IMR-90 (cell line): ENCODE data around the gene NKD1. TPM values are rescaled to one million over a fixed set of nuclear protein-coding genes. Genes with fewer than 3 reads are reported as not detected.

Experiments
- ATAC-seq: fragments of 200-7000 bp; cut with Tn5 transposase; 2 replicates; pipeline ENCODE4 v1.9.1; 2020; ENCODE audit warnings: low read depth, mild to moderate bottlenecking, moderate library complexity
- BruUV-seq: library from RNA; stranded (reverse); fragments of 400-500 nt; replicated peaks from 2 replicates; lab custom pipeline; 2021; lab: Mats Ljungman, UMichigan
- CTCF ChIA-PET: fragments of 300-600 bp; formaldehyde crosslinking; extraction: SDS; loops from one replicate; lab custom pipeline; 2021; ENCODE audit warnings: antibody characterized with exemption; lab: Yijun Ruan, JAX
- POLR2A ChIA-PET: fragments of 300-600 bp; sonication (Branson Sonifier 250); formaldehyde crosslinking; loops from one replicate; lab custom pipeline; 2022; ENCODE audit warnings: antibody characterized with exemption; ENCODE audit not compliant: unreplicated experiment; lab: Charles Lee
- DNase-seq: peaks from one replicate; pipeline ENCODE4 v3.0.0; 2013
- H2AFZ ChIP-seq: replicated peaks from 2 replicates; pipeline ENCODE3; 2013; ENCODE audit warnings: low read length, mild to moderate bottlenecking; ENCODE audit not compliant: poor library complexity
- H2AK5ac ChIP-seq: 2 replicates; pipeline ENCODE4 v1.6.1; 2013; ENCODE audit warnings: low read depth, low read length, inconsistent platforms
- H2AK9ac ChIP-seq: replicated peaks from 2 replicates; pipeline ENCODE3; 2013; ENCODE audit warnings: mild to moderate bottlenecking, low read depth, low read length, moderate library complexity; ENCODE audit not compliant: poor library complexity
- H2BK120ac ChIP-seq: 2 replicates; pipeline ENCODE4 v1.6.1; 2013; ENCODE audit warnings: low read depth, low read length, inconsistent platforms
- H2BK15ac ChIP-seq: 3 replicates; pipeline ENCODE4 v1.6.1; 2013; ENCODE audit warnings: low read depth, low read length, inconsistent platforms
- H2BK20ac ChIP-seq: 2 replicates; pipeline ENCODE4 v1.6.1; 2013; ENCODE audit warnings: low read depth, mild to moderate bottlenecking, inconsistent platforms, low read length, moderate library complexity
- H2BK5ac ChIP-seq: 2 replicates; pipeline ENCODE4 v1.6.1; 2013; ENCODE audit warnings: mild to moderate bottlenecking, low read depth, low read length, inconsistent platforms; ENCODE audit not compliant: poor library complexity, severe bottlenecking
- H3K14ac ChIP-seq: replicated peaks from 2 replicates; pipeline ENCODE4 v1.6.1; 2013; ENCODE audit warnings: low read depth, low read length, inconsistent platforms
- H3K18ac ChIP-seq: 2 replicates; pipeline ENCODE4 v1.6.1; 2013; ENCODE audit warnings: low read depth, low read length, control low read depth
- H3K23ac ChIP-seq: 2 replicates; pipeline ENCODE4 v1.6.1; 2013; ENCODE audit warnings: low read depth, low read length, inconsistent platforms
- H3K27ac ChIP-seq: 2 replicates; pipeline ENCODE4 v1.5.1; 2013; ENCODE audit warnings: mild to moderate bottlenecking, control low read depth, low read length; ENCODE audit not compliant: insufficient read depth
- H3K27me3 ChIP-seq: 2 replicates; pipeline ENCODE4 v1.6.1; 2013; ENCODE audit warnings: low read length; ENCODE audit not compliant: control insufficient read depth, insufficient read depth
- H3K36me3 ChIP-seq: 2 replicates; pipeline ENCODE4 v1.6.1; 2013; ENCODE audit warnings: low read length, mixed read lengths; ENCODE audit not compliant: control insufficient read depth, insufficient read depth
- H3K4ac ChIP-seq: 2 replicates; pipeline ENCODE4 v1.6.1; 2013; ENCODE audit warnings: low read depth, low read length, inconsistent platforms
- H3K4me1 ChIP-seq: 2 replicates; pipeline ENCODE4 v1.6.1; 2013; ENCODE audit warnings: low read length, mixed read lengths; ENCODE audit not compliant: control insufficient read depth, insufficient read depth
- H3K4me2 ChIP-seq: 2 replicates; pipeline ENCODE4 v1.6.1; 2013; ENCODE audit warnings: low read depth, mild to moderate bottlenecking, control low read depth, low read length, moderate library complexity
- H3K4me3 ChIP-seq: 2 replicates; pipeline ENCODE4 v1.5.1; 2013; ENCODE audit warnings: low read depth, mild to moderate bottlenecking, control low read depth, low read length, moderate library complexity; ENCODE audit not compliant: insufficient read depth
- H3K56ac ChIP-seq: 2 replicates; pipeline ENCODE4 v1.6.1; 2013; ENCODE audit warnings: low read length, inconsistent platforms; ENCODE audit not compliant: insufficient read depth; ENCODE audit errors: extremely low read depth
- H3K79me1 ChIP-seq, 2 experiments: 2 replicates each; pipeline ENCODE4 v1.6.1; 2013; ENCODE audit warnings: low read length in 2 of 2, inconsistent platforms in 1 of 2, low read depth in 1 of 2
- H3K9ac ChIP-seq: 2 replicates; pipeline ENCODE4 v1.6.1; 2013; ENCODE audit warnings: low read depth, low read length, control low read depth
- H3K9me1 ChIP-seq: 2 replicates; pipeline ENCODE4 v1.6.1; 2013; ENCODE audit warnings: low read length, inconsistent platforms; ENCODE audit not compliant: insufficient read depth
- H3K9me3 ChIP-seq: 2 replicates; pipeline ENCODE4 v1.6.1; 2013; ENCODE audit warnings: low read length; ENCODE audit not compliant: control insufficient read depth, insufficient read depth
- H4K20me1 ChIP-seq: 2 replicates; pipeline ENCODE4 v1.6.1; 2013; ENCODE audit warnings: low read length, inconsistent platforms; ENCODE audit not compliant: insufficient read depth
- H4K5ac ChIP-seq: 2 replicates; pipeline ENCODE4 v1.6.1; 2013; ENCODE audit warnings: mild to moderate bottlenecking, low read depth, low read length, control low read depth
- H4K8ac ChIP-seq, 2 experiments: 2 replicates each; pipeline ENCODE4 v1.6.1; 2013; ENCODE audit warnings: low read depth in 2 of 2, low read length in 2 of 2, control low read depth in 1 of 2, inconsistent platforms in 1 of 2
- H4K91ac ChIP-seq: 2 replicates; pipeline ENCODE4 v1.6.1; 2013; ENCODE audit warnings: low read depth, low read length, inconsistent platforms; ENCODE audit not compliant: insufficient read depth
- CEBPB ChIP-seq: IDR thresholded peaks from 2 replicates; pipeline ENCODE4 v1.6.1; 2012; ENCODE audit warnings: low read depth, low read length, improper control_type of control experiment
- CTCF ChIP-seq: conservative IDR thresholded peaks from 2 replicates; pipeline ENCODE4 v1.5.1; 2012; ENCODE audit warnings: mild to moderate bottlenecking, low read depth, low read length, improper control_type of control experiment
- POLR2A ChIP-seq: IDR thresholded peaks from 2 replicates; pipeline ENCODE4 v1.6.1; 2012; ENCODE audit warnings: mild to moderate bottlenecking, low read depth, low read length
- RAD21 ChIP-seq: IDR thresholded peaks from 2 replicates; pipeline ENCODE4 v1.6.1; 2012; ENCODE audit warnings: low read length, improper control_type of control experiment
- SMC3 ChIP-seq: fragments of 150-350 bp; IDR thresholded peaks from 2 replicates; pipeline ENCODE4 v1.6.1; 2016; ENCODE audit warnings: low read depth, mild to moderate bottlenecking, antibody characterized with exemption, low read length, moderate library complexity
- WGBS, 2 experiments: methylation state at CpG; one replicate each; pipeline versions ENCODE4 v1.1.5 to v1.1.7; 2013; ENCODE audit warnings: missing lambda C conversion rate in 2 of 2; ENCODE audit not compliant: insufficient read length in 1 of 2; ENCODE audit errors: extremely low coverage in 2 of 2; 5-methylcytosine and 5-hydroxymethylcytosine counted together
- dilution Hi-C: fragments of 300-500 bp; cut with HindIII; formaldehyde crosslinking; loops from one replicate; pipeline ENCODE4 v1.14.3; 2018; ENCODE audit warnings: low sequenced_read_pairs; ENCODE audit not compliant: unreplicated experiment
- in situ Hi-C: fragments of 300-500 bp; cut with MboI; formaldehyde crosslinking; loops from 3 replicates; pipeline ENCODE4 v1.14.3; 2019; ENCODE audit warnings: low sequenced_read_pairs, inconsistent platforms, mixed read lengths
- intact Hi-C: fragments of 100-400 bp; cut with micrococcal nuclease; formaldehyde crosslinking; loops from 2 replicates; pipeline ENCODE4 v1.10.0; 2022
- polyA plus RNA-seq, 3 experiments: library from polyadenylated mRNA; depleted of rRNA; stranded (reverse); fragments of >200 nt; gene quantifications; 2 replicates each; pipeline ENCODE4 v1.2.3, GENCODE V29; 2012; ENCODE audit warnings: low replicate concordance in 1 of 3
- total RNA-seq: library from RNA; depleted of rRNA; stranded (reverse); fragments of >200 nt; gene quantifications from 2 replicates; pipeline ENCODE4 v1.2.3, GENCODE V29; 2012

NKD1 gene
- total and polyA plus RNA-seq, 2 of the 4 experiments (the other 2 are of a cell fraction), result not detected

GRCh38 chr16:50509521-50510341 lies 38.5 kb upstream of the NKD1 start:
- H3K4me2 ChIP-seq, result no peak overlapping the region

More at GRCh38 chr16:50509521-50510341, 38.5 kb upstream of the NKD1 start:
- no peak overlapping the region for H3K4ac ChIP-seq
- no peak overlapping the region for H2AFZ ChIP-seq
- H4K91ac ChIP-seq, result no peak overlapping the region
- H2BK20ac ChIP-seq, result no peak overlapping the region
- H3K27ac ChIP-seq, result no peak overlapping the region
- no peaks in the 10 kb centered on the region for H3K9me3 ChIP-seq
- H2BK5ac ChIP-seq, result no peak overlapping the region
- no peak overlapping the region for H3K4me3 ChIP-seq
- no TSS peak for BruUV-seq
- dilution Hi-C loops, result no loop called here
- no peak overlapping the region for H3K56ac ChIP-seq
- H2BK15ac ChIP-seq, result no peak overlapping the region
- no peak overlapping the region for H2BK120ac ChIP-seq
- ChIA-PET CTCF (no interaction called here), POLR2A (no interaction called here)
- intact Hi-C loops, result loop anchor here (2.0 to 5.0 kb wide), 3 partner anchors 137 to 487 kb away; no protein-coding TSS in a partner anchor
- H3K79me1 ChIP-seq, result no peaks in the 10 kb centered on the region
- H3K9me1 ChIP-seq, result no peaks in the 10 kb centered on the region
- DNase-seq (peak; percentile 6), ATAC-seq (no peak)
- H3K9ac ChIP-seq, result no peak overlapping the region
- H3K14ac ChIP-seq, result no peak overlapping the region
- no peak overlapping the region for H2AK9ac ChIP-seq
- no peak overlapping the region for H4K8ac ChIP-seq
- no peaks in the 10 kb centered on the region for H3K36me3 ChIP-seq
- no peak overlapping the region for H4K5ac ChIP-seq
- H3K4me1 ChIP-seq, result no peaks in the 10 kb centered on the region
- no peak overlapping the region for H3K23ac ChIP-seq
- in situ Hi-C loops, result no loop called here
- H2AK5ac ChIP-seq, result no peak overlapping the region
- peaks cover 2% of the 10 kb centered on the region; the same call in 1 of the 2 replicates for H3K27me3 ChIP-seq
- no peak overlapping the region for H3K18ac ChIP-seq
- TF ChIP-seq CTCF (peak; percentile 51), CEBPB (no peak), POLR2A (no peak), RAD21 (peak; percentile 40), SMC3 (peak; percentile 25)
- WGBS, 2 experiments, result 60% methylated on average over 1 of the region's 10 CpGs; no CpG with 5 or more reads in 1 of the 2 experiments
- no peaks in the 10 kb centered on the region for H4K20me1 ChIP-seq
